NCI-H2227 (cell line): ENCODE data around the gene CYP46A1.
"Not testable (repeated sequence)": the region's sequence is repeated elsewhere in the genome, so short reads cannot be mapped to it uniquely, and the experiment has no call there.

Source experiments
- DNase-seq: peaks from one replicate; lab custom pipeline; 2025; ENCODE audit not compliant: unreplicated experiment; lab: John Stamatoyannopoulos, UW

Gene CYP46A1

GRCh38 chr14:99683619-99684409 lies at the start of gene CYP46A1:
CYP46A1 (plus strand) TSS chr14:99684298; CDS start chr14:99684418, 120 bp downstream.
- DNase-seq: peak; percentile 99

- no peak for DNase-seq
These were observed 49.7 kb upstream of the CYP46A1 start for GRCh38 chr14:99634443-99634842.

GRCh38 chr14:99635116-99635515 lies 49.0 kb upstream of the CYP46A1 start:
- no peak for DNase-seq

GRCh38 chr14:99636487-99636886 lies 47.6 kb upstream of the CYP46A1 start:
- DNase-seq: no peak

GRCh38 chr14:99637624-99638023 lies 46.5 kb upstream of the CYP46A1 start:
- DNase-seq: no peak

- not testable (repeated sequence) for DNase-seq
These were observed 41.3 kb upstream of the CYP46A1 start for GRCh38 chr14:99642771-99643170.

GRCh38 chr14:99643343-99643742 lies 40.8 kb upstream of the CYP46A1 start:
- no peak for DNase-seq

- DNase-seq: no peak
These were observed 40.0 kb upstream of the CYP46A1 start for GRCh38 chr14:99644035-99644587.

GRCh38 chr14:99644723-99645544 lies 39.2 kb upstream of the CYP46A1 start, which contains the start of gene HHIPL1:
HHIPL1 (plus strand) TSS chr14:99645129; CDS start chr14:99645208, 79 bp downstream.
- DNase-seq: peak; percentile 29

GRCh38 chr14:99645545-99646505 lies 38.3 kb upstream of the CYP46A1 start:
- DNase-seq: no peak

GRCh38 chr14:99647411-99647810 lies 36.7 kb upstream of the CYP46A1 start:
- DNase-seq: no peak

GRCh38 chr14:99648027-99648784 lies 35.9 kb upstream of the CYP46A1 start:
- no peak for DNase-seq

GRCh38 chr14:99649219-99649618 lies 34.9 kb upstream of the CYP46A1 start:
- no peak for DNase-seq

GRCh38 chr14:99649643-99650042 lies 34.5 kb upstream of the CYP46A1 start:
- no peak for DNase-seq

- DNase-seq: no peak
These were observed 33.9 kb upstream of the CYP46A1 start for GRCh38 chr14:99650189-99650588.

- no peak for DNase-seq
These were observed 31.9 kb upstream of the CYP46A1 start for GRCh38 chr14:99651953-99652746.

- peak; percentile 58 for DNase-seq
These were observed 29.7 kb upstream of the CYP46A1 start for GRCh38 chr14:99654235-99654985.

GRCh38 chr14:99655521-99655920 lies 28.6 kb upstream of the CYP46A1 start:
- DNase-seq: no peak
